Progenitor cell of endocrine pancreas (in vitro differentiated cells): ENCODE data around the gene FARS2. TPM values are rescaled to one million over a fixed set of nuclear protein-coding genes. Genes with fewer than 3 reads are reported as not detected.

ENCODE experiments used
- DNase-seq: peaks from one replicate; pipeline ENCODE4 v3.0.0; 2021; ENCODE audit warnings: low spot score; ENCODE audit not compliant: unreplicated experiment
- H3K27ac Mint-ChIP-seq: 2 replicates; pipeline ENCODE4 v1.8.0; 2021; ENCODE audit warnings: mild to moderate bottlenecking, moderate library complexity, mixed read lengths
- H3K27me3 Mint-ChIP-seq: 2 replicates; pipeline ENCODE4 v1.8.0; 2021; ENCODE audit warnings: mixed read lengths
- H3K36me3 Mint-ChIP-seq: 2 replicates; pipeline ENCODE4 v1.8.0; 2022; ENCODE audit warnings: mixed read lengths; ENCODE audit not compliant: insufficient read depth
- H3K4me1 Mint-ChIP-seq: 2 replicates; pipeline ENCODE4 v1.8.0; 2021; ENCODE audit warnings: low read depth, mixed read lengths
- H3K4me3 Mint-ChIP-seq: 2 replicates; pipeline ENCODE4 v1.8.0; 2021; ENCODE audit warnings: low read depth, mild to moderate bottlenecking, moderate library complexity, mixed read lengths
- H3K9me3 Mint-ChIP-seq: 2 replicates; pipeline ENCODE4 v1.8.0; 2021; ENCODE audit warnings: low read depth, mixed read lengths
- total RNA-seq: library from RNA; stranded (reverse); gene quantifications from 2 replicates; pipeline ENCODE4 v1.2.1, GENCODE V29; 2021
- TF ChIP-seq, protein P1 (sequence below): fragments of 200-600 bp; sonication (generic); IDR thresholded peaks from one replicate; pipeline ENCODE4 v1.5.0; 2021; ENCODE audit warnings: antibody characterized with exemption, mild to moderate bottlenecking; ENCODE audit not compliant: unreplicated experiment

FARS2 gene
- total RNA-seq, 1 donor from 2014 or later = 20.8 TPM

- no peak overlapping the region for H3K27ac Mint-ChIP-seq
- H3K4me1 Mint-ChIP-seq = no peaks in the 10 kb centered on the region
- H3K9me3 Mint-ChIP-seq = peaks cover 27% of the 10 kb centered on the region
- TF ChIP-seq, protein P1, sequence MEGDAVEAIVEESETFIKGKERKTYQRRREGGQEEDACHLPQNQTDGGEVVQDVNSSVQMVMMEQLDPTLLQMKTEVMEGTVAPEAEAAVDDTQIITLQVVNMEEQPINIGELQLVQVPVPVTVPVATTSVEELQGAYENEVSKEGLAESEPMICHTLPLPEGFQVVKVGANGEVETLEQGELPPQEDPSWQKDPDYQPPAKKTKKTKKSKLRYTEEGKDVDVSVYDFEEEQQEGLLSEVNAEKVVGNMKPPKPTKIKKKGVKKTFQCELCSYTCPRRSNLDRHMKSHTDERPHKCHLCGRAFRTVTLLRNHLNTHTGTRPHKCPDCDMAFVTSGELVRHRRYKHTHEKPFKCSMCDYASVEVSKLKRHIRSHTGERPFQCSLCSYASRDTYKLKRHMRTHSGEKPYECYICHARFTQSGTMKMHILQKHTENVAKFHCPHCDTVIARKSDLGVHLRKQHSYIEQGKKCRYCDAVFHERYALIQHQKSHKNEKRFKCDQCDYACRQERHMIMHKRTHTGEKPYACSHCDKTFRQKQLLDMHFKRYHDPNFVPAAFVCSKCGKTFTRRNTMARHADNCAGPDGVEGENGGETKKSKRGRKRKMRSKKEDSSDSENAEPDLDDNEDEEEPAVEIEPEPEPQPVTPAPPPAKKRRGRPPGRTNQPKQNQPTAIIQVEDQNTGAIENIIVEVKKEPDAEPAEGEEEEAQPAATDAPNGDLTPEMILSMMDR = no peak
- peaks cover 19% of the 10 kb centered on the region for H3K36me3 Mint-ChIP-seq
- no peak for DNase-seq
- no peak overlapping the region for H3K4me3 Mint-ChIP-seq
- H3K27me3 Mint-ChIP-seq = no peaks in the 10 kb centered on the region
Observed at GRCh38 chr6:5326022-5326641, 64.8 kb downstream of the FARS2 start.

- Mint-ChIP-seq H3K27ac (no peak overlapping the region), H3K36me3 (peaks cover 11% of the 10 kb centered on the region), H3K4me1 (no peaks in the 10 kb centered on the region), H3K4me3 (no peak overlapping the region), H3K9me3 (peaks cover 12% of the 10 kb centered on the region), H3K27me3 (no peaks in the 10 kb centered on the region)
- no peak for DNase-seq
- TF ChIP-seq, protein P1 = no peak
Observed at GRCh38 chr6:5328800-5329199, 67.5 kb downstream of the FARS2 start.

GRCh38 chr6:5331845-5332442 lies 70.6 kb downstream of the FARS2 start:
- DNase-seq = no peak
- Mint-ChIP-seq H3K36me3 (peaks cover 3% of the 10 kb centered on the region), H3K4me1 (no peaks in the 10 kb centered on the region), H3K27me3 (no peaks in the 10 kb centered on the region), H3K27ac (no peak overlapping the region), H3K4me3 (no peak overlapping the region), H3K9me3 (peaks cover 4% of the 10 kb centered on the region)
- TF ChIP-seq, protein P1 = no peak

DNA sequence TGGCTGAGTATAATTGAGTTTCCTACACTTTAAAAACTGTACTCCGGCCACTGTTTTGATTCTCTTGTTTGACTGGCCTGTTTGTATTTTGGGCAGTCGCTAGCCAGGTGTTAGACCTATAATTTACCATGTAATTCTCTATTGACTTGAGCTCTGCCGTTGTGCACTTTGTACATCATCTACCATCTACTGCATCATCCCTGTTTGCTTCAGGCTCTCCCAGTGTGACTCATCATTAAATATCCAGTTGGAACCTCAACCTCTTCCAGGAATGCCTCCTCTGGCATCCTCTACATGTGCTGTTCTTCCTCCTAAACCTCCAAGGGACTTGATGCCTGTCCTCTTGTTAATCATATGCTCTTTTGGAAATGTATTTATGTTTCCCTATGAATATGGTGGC lies 72.3 kb downstream of the FARS2 start:
- Mint-ChIP-seq H3K36me3 (no peaks in the 10 kb centered on the region), H3K27me3 (no peaks in the 10 kb centered on the region), H3K27ac (no peak overlapping the region), H3K4me1 (peaks cover 4% of the 10 kb centered on the region), H3K4me3 (no peak overlapping the region), H3K9me3 (no peaks in the 10 kb centered on the region)
- no peak for DNase-seq
- TF ChIP-seq, protein P1 = no peak

DNA sequence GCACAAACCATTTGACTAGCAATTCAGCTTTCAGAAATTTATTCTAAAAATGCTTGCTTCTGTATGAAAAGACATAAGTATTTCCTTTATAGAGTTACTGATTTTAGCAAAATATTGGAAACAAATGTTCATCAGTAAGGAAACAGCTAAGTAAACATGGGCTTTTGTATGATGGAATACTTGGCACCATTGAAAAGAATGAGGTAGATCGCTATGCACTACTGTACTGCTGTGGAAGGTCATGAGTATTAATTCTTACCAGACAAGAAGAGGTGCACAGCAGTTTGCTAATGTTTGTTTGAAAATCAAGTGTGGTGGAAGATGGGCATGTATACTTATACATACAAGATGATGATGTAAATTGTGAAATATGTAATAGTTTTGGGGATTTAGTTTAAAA lies 73.0 kb downstream of the FARS2 start:
- H3K9me3 Mint-ChIP-seq = no peaks in the 10 kb centered on the region
- DNase-seq = no peak
- H3K27me3 Mint-ChIP-seq = no peaks in the 10 kb centered on the region
- H3K4me3 Mint-ChIP-seq = no peak overlapping the region
- TF ChIP-seq, protein P1 = no peak
- H3K4me1 Mint-ChIP-seq = peaks cover 4% of the 10 kb centered on the region
- H3K36me3 Mint-ChIP-seq = no peaks in the 10 kb centered on the region
- H3K27ac Mint-ChIP-seq = no peak overlapping the region
